Measurements from ENCODE around the gene ZNF91. TPM values are rescaled to one million over a fixed set of nuclear protein-coding genes. Genes with fewer than 3 reads are reported as not detected.
"Not testable (repeated sequence)": the region's sequence is repeated elsewhere in the genome, so short reads cannot be mapped to it uniquely, and the experiment has no call there.

The ZNF91 gene
- total RNA-seq, 4 donors from 2014 or later, result 11.7 to 40.4 (median 26.0) TPM

- DNase-seq, result no peak
- Histone ChIP-seq H3K27ac (no peak overlapping the region), H3K27me3 (no peaks in the 10 kb centered on the region), H3K9me3 (peaks cover 0 to 16% (median 0%) of the 10 kb centered on the region in 3 donors), H3K4me1 (no peaks in the 10 kb centered on the region), H3K36me3 (no peaks in the 10 kb centered on the region), H3K4me3 (no peak overlapping the region)
- 59 to 63% methylated on average over 3 of the region's 3 CpGs for WGBS, 2 donors
- no peak for TF ChIP-seq CTCF (IDR thresholded peaks at IDR 0.05)
- no peak for TF ChIP-seq POLR2A (IDR thresholded peaks at IDR 0.05)
- intact Hi-C loops (cut with DNase I), result no loop called here
These were observed 83.7 kb downstream of the ZNF91 start for GRCh38 chr19:23311551-23311950.

GRCh38 chr19:23310729-23311211 is 84.5 kb downstream of the ZNF91 start:
- WGBS, 2 donors, result 91% methylated on average over 2 of the region's 2 CpGs
- DNase-seq, result no peak
- no peaks in the 10 kb centered on the region for H3K36me3 ChIP-seq
- H3K9me3 ChIP-seq, result peaks cover 0 to 10% (median 0%) of the 10 kb centered on the region in 3 donors
- no peaks in the 10 kb centered on the region for H3K27me3 ChIP-seq
- intact Hi-C loops (cut with DNase I), result no loop called here
- H3K4me1 ChIP-seq, result no peaks in the 10 kb centered on the region
- no peak for TF ChIP-seq POLR2A (IDR thresholded peaks at IDR 0.05)
- TF ChIP-seq CTCF (IDR thresholded peaks at IDR 0.05), result no peak
- H3K27ac ChIP-seq, result no peak overlapping the region
- no peak overlapping the region for H3K4me3 ChIP-seq

GRCh38 chr19:23309926-23310325 is 85.3 kb downstream of the ZNF91 start:
- Histone ChIP-seq H3K27me3 (no peaks in the 10 kb centered on the region), H3K4me3 (no peak overlapping the region), H3K36me3 (no peaks in the 10 kb centered on the region), H3K27ac (no peak overlapping the region), H3K9me3 (peaks cover 0 to 6% (median 0%) of the 10 kb centered on the region in 3 donors), H3K4me1 (no peaks in the 10 kb centered on the region)
- intact Hi-C loops (cut with DNase I), result no loop called here
- no peak for DNase-seq
- WGBS, 2 donors, result 71 to 78% methylated on average over 1 of the region's 1 CpG
- TF ChIP-seq CTCF (IDR thresholded peaks at IDR 0.05) (no peak), POLR2A (IDR thresholded peaks at IDR 0.05) (no peak)

GRCh38 chr19:23305555-23305954 is 89.7 kb downstream of the ZNF91 start:
- DNase-seq, result no peak
- H3K36me3 ChIP-seq, result no peaks in the 10 kb centered on the region
- H3K27me3 ChIP-seq, result no peaks in the 10 kb centered on the region
- no peaks in the 10 kb centered on the region for H3K4me1 ChIP-seq
- 27 to 44% methylated on average over 1 of the region's 1 CpG for WGBS, 2 donors
- peaks cover 0 to 35% (median 0%) of the 10 kb centered on the region in 3 donors for H3K9me3 ChIP-seq
- intact Hi-C loops (cut with DNase I), result no loop called here
- TF ChIP-seq CTCF (IDR thresholded peaks at IDR 0.05) (no peak), POLR2A (IDR thresholded peaks at IDR 0.05) (no peak)
- H3K27ac ChIP-seq, result no peak overlapping the region
- no peak overlapping the region for H3K4me3 ChIP-seq

GRCh38 chr19:23304238-23304637 is 91.0 kb downstream of the ZNF91 start:
- H3K36me3 ChIP-seq, result no peaks in the 10 kb centered on the region
- intact Hi-C loops (cut with DNase I), result no loop called here
- no peak overlapping the region for H3K27ac ChIP-seq
- no peaks in the 10 kb centered on the region for H3K27me3 ChIP-seq
- H3K4me3 ChIP-seq, result no peak overlapping the region
- H3K9me3 ChIP-seq, result peaks cover 0 to 46% (median 0%) of the 10 kb centered on the region in 3 donors
- no peak for TF ChIP-seq POLR2A (IDR thresholded peaks at IDR 0.05)
- no peaks in the 10 kb centered on the region for H3K4me1 ChIP-seq
- DNase-seq, result no peak
- WGBS, 2 donors, result 60 to 66% methylated on average over 3 of the region's 3 CpGs

GRCh38 chr19:23294141-23294540 is 101.1 kb downstream of the ZNF91 start:
- H3K4me1 ChIP-seq, result no peaks in the 10 kb centered on the region
- intact Hi-C loops (cut with DNase I), result no loop called here
- peaks cover 0 to 11% (median 3%) of the 10 kb centered on the region in 3 donors for H3K9me3 ChIP-seq
- no peaks in the 10 kb centered on the region for H3K36me3 ChIP-seq
- no peak for DNase-seq
- no peak overlapping the region for H3K27ac ChIP-seq
- no peaks in the 10 kb centered on the region for H3K27me3 ChIP-seq
- H3K4me3 ChIP-seq, result no peak overlapping the region
- no peak for TF ChIP-seq CTCF (IDR thresholded peaks at IDR 0.05)
- TF ChIP-seq POLR2A (IDR thresholded peaks at IDR 0.05), result no peak
- 70 to 71% methylated on average over 4 of the region's 4 CpGs for WGBS, 2 donors

- DNase-seq; H3K4me1 ChIP-seq; H3K27ac ChIP-seq; H3K4me3 ChIP-seq; intact Hi-C loops (cut with DNase I); H3K36me3 ChIP-seq; H3K27me3 ChIP-seq: not testable (repeated sequence)
- H3K9me3 ChIP-seq, result peaks cover 0 to 11% (median 0%) of the 10 kb centered on the region in 3 donors
- no CpG with 5 or more reads among the region's 26 CpGs for WGBS, 2 donors
These were observed 105.3 kb downstream of the ZNF91 start for GRCh38 chr19:23289966-23290365.
